Kasumi-1 (cell line): Measurements from ENCODE around the gene ARFGAP3.

Experiments used
- DNase-seq, 2 experiments: peaks; one replicate each; lab custom pipeline; 2025; lab: John Stamatoyannopoulos, UW

Gene ARFGAP3

DNA sequence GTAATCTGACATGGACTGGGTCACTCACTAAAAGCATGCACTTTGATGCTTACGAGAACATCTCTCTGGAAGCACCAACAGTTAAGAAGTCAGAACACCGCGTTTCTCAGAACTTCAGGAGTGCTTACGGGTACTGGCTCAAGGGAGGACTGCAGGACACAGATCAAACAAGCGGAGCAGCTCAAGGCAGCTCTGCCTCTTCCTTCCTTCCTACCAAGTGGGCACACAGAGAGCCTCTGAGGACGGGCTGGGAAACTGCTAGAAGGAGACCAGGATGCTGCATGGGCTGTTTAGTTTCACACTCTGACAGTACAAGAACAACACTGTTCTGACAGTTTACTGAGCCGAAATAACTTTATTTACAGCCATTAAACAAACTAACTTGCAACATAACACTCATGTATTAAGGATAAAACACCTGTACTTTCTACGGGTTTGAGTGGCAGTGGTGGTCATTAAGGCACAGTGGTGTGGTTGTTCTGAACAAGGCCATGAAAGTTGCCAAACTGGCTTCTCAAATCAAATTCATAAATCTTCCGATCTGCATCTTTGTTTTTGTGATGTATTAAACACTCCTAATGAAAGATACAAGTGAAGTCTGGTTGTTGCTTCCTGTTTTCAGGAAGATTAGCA is 37.5 kb downstream of the ARFGAP3 start:
- no peak for DNase-seq

DNA sequence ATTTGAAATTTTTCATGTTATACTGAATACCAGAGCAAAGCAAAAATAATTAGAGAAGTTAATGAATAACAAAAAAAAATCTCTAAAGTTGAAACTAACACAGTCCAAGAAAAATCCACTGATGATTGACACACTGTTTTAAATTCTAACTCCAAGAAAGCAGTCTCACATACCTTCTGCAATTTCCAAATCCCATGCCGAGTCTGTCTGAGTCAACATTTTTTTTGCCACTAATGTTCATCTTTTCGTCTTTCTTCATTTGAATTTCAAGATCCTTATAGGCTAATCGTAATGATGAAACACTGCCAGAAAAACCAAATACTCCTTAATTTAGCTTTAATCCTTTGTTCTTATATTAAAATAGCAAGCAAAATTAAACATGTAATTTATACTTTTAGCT is 39.5 kb downstream of the ARFGAP3 start:
- DNase-seq, result no peak

DNA sequence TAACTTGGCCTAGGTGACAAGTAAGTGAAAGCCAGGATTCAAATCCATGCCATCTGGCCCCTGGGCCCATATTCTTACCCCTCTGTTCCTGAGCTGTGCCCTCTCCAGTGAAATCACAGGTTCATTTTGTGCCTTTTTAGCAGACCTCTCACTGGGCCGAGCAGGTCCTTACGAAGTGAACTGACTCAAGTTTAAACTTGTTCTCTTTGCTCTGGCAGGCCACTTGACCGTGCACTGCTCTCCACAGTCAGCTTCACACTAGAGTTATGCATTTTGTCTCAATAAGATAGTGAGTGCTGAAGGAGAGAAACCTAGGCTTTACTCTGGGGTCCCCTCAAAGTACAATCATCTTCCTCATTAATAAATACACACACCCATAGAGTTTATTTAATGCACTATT is 40.7 kb downstream of the ARFGAP3 start:
- no peak for DNase-seq

GRCh38 chr22:42814616-42815015 is 42.5 kb downstream of the ARFGAP3 start:
- DNase-seq, result no peak

DNA sequence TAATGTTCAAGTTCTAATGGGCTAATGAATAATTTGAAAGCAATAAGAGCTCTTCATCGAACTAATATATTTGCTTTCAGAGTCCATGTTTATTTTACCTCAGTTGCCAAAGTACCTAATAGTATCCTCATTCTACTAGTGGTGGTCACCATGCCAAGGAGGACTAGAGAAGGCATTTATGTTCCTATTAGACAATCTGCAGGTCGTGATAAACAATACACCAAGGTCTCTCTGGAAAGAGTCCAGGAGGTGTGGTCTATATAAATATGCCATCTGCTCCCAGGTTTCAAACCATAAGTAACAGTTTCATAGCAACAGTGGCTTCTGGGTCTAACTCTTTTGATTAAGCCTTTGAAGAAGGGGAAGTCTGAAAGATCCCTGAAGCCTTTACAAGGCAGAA is 42.9 kb downstream of the ARFGAP3 start:
- DNase-seq, result peak in 1 of 2 experiments; percentile 3

DNA sequence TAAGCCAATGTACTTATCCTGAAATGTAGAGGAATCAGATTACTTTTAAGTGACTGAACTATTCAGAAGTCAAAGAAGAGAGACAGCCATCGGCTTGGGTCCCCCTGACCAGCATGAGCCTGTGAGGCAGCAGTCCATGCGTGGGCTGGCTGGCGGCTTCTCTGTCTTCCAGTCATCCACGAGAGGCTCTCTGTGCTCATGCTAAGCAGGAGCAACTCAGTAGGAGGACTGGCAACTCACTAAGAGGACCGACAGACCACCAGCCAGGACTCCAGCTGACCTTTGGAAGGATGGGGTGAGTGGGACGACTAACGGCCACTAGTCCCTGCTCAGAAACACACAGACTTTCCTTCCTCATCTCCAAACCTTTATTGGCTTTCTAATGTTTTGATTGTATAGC is 43.6 kb downstream of the ARFGAP3 start:
- DNase-seq, result no peak

DNA sequence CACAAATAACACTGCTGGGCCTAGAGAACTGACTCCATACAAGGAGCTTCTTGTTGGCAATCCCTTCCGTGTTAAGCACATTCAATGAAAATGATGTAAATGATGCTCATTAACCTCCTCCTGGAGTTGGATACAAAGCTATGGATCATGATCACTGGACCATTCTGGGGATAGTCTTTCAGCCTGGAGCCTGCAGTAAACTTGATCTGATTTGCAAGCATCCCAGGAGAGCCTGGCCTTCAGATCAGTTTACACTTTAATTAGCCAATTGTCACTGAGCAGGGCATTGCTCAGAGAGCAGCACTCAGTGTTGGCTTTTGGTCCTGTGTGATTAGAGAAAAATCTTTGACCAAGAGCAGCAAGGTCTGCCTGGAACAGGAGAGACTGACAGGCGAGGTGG is 45.6 kb downstream of the ARFGAP3 start:
- no peak for DNase-seq

GRCh38 chr22:42808521-42808920 is 48.6 kb downstream of the ARFGAP3 start:
- DNase-seq, result no peak

GRCh38 chr22:42807185-42807584 is 49.9 kb downstream of the ARFGAP3 start:
- DNase-seq, result no peak

GRCh38 chr22:42805998-42806830 is 50.9 kb downstream of the ARFGAP3 start:
- no peak for DNase-seq

DNA sequence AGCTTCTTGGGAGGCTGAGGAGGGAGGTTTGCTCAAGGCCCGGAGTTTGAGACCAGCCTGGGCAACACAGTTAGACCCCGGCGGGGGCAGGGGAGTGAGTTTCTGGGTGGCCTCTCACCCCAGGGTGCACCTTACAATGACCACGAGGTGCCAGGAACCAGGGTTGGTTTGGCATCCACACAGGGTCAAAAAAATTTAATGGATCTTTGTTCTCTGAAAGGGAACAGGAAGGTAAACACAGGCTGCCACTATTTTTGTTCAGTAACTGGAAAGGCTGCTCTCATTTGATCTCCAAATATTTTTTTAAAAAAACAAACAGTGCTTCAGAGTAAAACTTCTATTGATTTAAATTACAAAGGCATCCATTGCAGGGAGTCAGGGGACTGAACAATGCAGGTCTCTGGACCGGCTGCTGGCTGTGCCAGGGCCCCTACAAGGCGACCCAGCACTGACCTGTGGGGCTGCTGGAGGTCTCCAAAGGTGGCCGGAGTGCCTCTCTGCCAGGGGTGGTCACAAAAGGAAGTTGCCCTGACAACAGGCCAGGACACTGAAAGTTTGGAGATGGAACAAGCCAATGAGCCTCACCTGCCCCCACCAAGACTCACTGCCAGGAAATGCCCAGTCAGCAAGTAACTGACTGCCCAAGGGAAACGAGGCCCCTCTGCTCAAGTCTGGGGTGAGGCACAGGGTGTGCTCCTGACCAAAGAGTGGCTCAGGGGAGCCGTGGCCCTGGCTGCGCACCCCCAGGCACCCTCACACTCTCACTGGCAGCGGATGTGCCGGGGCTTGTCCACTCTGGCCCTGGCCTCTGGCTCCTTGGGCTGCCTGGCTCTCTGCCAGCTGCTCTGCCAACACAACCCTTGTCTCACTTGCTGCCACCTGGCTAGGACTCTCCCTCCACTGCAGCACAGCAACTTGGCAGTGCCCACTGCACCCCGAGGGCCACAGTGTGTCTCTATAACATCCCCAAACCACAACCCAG is 51.8 kb downstream of the ARFGAP3 start:
- DNase-seq, result no peak

- no peak for DNase-seq
Observed at GRCh38 chr22:42803389-42803788, 53.7 kb downstream of the ARFGAP3 start.

DNA sequence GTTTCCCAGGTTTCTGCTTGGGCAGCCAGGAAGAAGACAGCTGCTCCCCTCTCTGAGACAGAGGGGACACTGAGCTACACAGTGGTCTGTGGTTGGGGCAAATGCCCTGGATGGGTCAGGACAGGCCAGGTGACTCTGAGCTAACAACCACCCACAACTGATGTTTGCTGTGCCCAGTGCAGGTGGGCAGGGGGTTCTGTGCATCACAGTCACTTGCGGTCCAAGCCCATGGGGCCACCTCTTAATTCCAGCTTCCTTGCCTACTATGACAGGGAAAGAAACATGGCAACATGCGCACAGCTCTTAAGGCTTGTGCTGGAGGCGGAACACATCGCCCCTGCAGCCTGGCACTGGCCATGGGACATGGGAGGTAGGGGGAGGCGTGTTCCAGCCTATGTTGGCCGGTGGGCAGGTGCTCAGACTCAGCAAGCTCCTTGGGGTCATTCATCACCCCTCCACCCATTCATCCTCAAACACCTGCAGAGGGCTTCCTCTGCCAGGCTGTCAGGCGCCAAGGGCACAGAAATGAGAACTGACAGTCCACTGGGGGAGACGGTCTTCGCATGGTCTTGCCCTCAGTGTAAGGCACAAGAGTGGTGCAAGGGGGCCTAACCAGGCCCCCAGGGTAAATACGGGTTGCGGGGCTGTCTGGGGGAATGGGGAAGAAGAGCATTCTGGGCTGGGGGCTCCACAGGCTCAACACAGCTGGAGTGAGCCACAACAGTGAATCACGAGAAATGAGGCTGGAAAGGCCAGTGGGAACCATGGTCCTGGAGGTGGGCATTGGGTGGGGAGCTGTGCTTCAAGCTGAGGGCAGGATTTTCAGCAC is 55.6 kb downstream of the ARFGAP3 start:
- DNase-seq, result no peak

GRCh38 chr22:42800451-42801251 is 56.4 kb downstream of the ARFGAP3 start:
- no peak for DNase-seq

DNA sequence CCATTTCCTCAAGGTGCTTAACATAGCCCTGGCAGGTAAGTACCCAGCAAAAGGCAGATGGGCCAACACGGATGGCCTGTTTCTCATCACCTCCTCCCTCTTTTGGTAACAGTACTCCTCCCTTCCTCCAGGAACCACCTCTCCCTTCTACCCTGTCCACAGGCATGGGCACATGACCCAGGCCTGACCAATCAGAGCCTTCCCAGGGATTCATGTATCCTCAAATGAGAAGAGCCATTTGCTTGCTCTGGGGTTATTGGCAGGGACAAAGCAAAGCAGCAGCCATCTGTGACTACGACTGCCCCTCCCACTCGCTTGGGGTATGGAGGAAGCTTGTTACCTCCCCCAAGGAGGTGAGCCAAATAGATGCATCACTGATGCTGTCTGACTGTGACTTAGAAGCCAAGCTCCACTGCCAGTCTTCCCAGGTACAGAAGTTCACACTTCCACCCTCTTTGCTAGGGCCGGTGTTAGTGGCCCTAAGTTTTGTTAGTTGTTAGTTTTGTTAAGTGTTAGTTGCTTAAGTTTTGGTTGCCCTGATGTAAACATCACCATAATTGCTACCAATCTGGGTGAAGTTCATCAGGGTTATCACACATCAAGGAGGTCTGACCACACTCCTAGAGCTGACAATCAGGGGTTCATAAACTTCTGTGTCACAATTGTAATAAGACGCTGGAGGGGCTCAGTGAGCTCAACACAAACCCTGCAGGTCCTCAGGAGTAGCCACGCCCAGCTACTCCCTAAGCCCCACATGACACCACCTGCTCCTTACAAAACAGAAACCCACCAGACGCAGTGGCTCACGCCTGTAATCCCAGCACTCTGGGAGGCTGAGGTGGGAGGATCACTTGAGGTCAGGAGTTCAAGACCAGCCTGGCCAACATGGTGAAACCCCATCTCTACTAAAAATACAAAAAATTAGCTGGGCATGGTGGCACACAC is 57.3 kb downstream of the ARFGAP3 start:
- no peak for DNase-seq

DNA sequence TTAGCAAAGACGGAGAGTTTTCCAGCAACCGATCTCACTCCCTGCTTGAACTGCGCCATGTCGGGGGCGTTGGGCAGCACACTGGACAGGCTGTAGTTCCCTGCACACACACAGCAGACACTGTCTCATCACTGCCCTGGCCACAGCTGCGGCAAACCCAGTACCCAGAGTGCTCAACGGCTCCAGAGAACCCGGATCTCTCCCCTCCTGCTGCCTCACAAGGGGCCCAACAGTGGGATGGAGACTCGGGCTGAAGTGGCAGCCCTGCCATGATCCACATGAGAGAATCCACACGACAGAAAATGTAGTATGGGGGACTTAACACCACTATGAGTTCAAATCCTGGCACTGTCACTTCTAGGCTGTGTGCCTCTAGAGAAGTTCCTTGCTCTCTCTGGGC is 58.0 kb downstream of the ARFGAP3 start:
- DNase-seq, result no peak

DNA sequence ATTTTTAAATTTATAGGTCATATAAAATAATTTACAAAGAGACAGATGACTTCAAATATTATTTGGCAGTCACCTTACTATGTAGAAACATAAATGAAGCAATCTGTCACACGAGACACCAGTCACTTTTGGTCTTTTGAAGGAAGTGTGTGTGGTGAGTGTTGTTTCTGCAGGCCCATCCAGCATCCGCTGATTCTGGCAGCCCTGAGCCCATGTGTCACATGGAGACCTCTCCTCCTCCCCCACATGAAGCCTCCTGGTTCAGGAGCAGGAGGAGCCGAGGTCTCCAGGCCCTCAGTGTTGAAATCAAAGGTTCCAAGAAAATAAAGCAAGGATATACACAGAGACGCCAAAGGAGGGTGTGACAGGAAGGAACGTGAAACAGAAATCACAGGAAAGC is 60.1 kb downstream of the ARFGAP3 start:
- peak; percentile 86 to 90 for DNase-seq

GRCh38 chr22:42796081-42796480 is 61.0 kb downstream of the ARFGAP3 start:
- no peak for DNase-seq
